Fibroblast of skin of left quadriceps (primary cell): ENCODE data around the gene EIF1B.

Source experiments
- DNase-seq, 2 experiments: peaks; one replicate each; pipeline ENCODE4 v3.0.0-alpha.2; 2013; ENCODE audit warnings: low read depth in 2 of 2

Gene EIF1B

GRCh38 chr3:40308725-40309417 is 636 bp upstream of the EIF1B start:
- DNase-seq: no peak

GRCh38 chr3:40309925-40310695 is 603 bp downstream of the EIF1B start:
- no peak for DNase-seq

GRCh38 chr3:40310705-40311104 is 1.2 kb downstream of the EIF1B start:
- no peak for DNase-seq

- DNase-seq: no peak
Measured at GRCh38 chr3:40312661-40313226, 3.2 kb downstream of the EIF1B start.

- no peak for DNase-seq
Measured at GRCh38 chr3:40313975-40314860, 4.7 kb downstream of the EIF1B start.

GRCh38 chr3:40317061-40317855 is 7.8 kb downstream of the EIF1B start:
- no peak for DNase-seq

GRCh38 chr3:40321818-40322217 is 12.3 kb downstream of the EIF1B start:
- DNase-seq: no peak

- DNase-seq: no peak
Measured at GRCh38 chr3:40323946-40324345, 14.4 kb downstream of the EIF1B start.

GRCh38 chr3:40324621-40325020 is 15.1 kb downstream of the EIF1B start:
- no peak for DNase-seq

- DNase-seq: no peak
Measured at GRCh38 chr3:40325465-40325864, 16.0 kb downstream of the EIF1B start.

- no peak for DNase-seq
Measured at GRCh38 chr3:40328374-40328773, 18.9 kb downstream of the EIF1B start.

GRCh38 chr3:40329071-40329470 is 19.6 kb downstream of the EIF1B start:
- DNase-seq: no peak

- no peak for DNase-seq
Measured at GRCh38 chr3:40332684-40333083, 23.2 kb downstream of the EIF1B start.

- DNase-seq: no peak
Measured at GRCh38 chr3:40333416-40333815, 23.9 kb downstream of the EIF1B start.

- DNase-seq: no peak
Measured at GRCh38 chr3:40333852-40334251, 24.3 kb downstream of the EIF1B start.

GRCh38 chr3:40336101-40336500 is 26.6 kb downstream of the EIF1B start:
- no peak for DNase-seq

- no peak for DNase-seq
Measured at GRCh38 chr3:40336511-40337135, 27.1 kb downstream of the EIF1B start.

- DNase-seq: no peak
Measured at GRCh38 chr3:40337136-40338108, 27.9 kb downstream of the EIF1B start.

GRCh38 chr3:40339871-40340270 is 30.4 kb downstream of the EIF1B start:
- DNase-seq: no peak
